Esophagus squamous epithelium (tissue), 5 donors: ENCODE measurements around the gene VPS18. TPM values are rescaled to one million over a fixed set of nuclear protein-coding genes. Genes with fewer than 3 reads are reported as not detected.
A peak's percentile ranks its signal among the peaks of the same experiment; 100 is the strongest.

ENCODE experiments used
- DNase-seq: peaks from one replicate; lab custom pipeline; 2025; lab: John Stamatoyannopoulos, UW
- H3K27ac ChIP-seq, 4 donors: fragments of 200-600 bp; sonication (generic); one replicate each; pipeline ENCODE4 v1.5.1; 2016 to 2019; ENCODE audit warnings: mild to moderate bottlenecking in 1 of 4
- H3K27me3 ChIP-seq, 4 donors: fragments of 200-600 bp; sonication (generic); 1 replicate in 3 of 4; 2 replicates in 1 of 4; pipeline versions ENCODE4 v1.5.1 to v1.6.0; 2017 to 2021; ENCODE audit warnings: antibody characterized with exemption in 1 of 4
- H3K36me3 ChIP-seq, 3 donors: fragments of 200-600 bp; sonication (generic); one replicate each; pipeline ENCODE4 v1.5.1; 2016 to 2019
- H3K4me1 ChIP-seq, 3 donors: fragments of 200-600 bp; sonication (generic); one replicate each; pipeline ENCODE4 v1.5.1; 2017 to 2019
- H3K4me3 ChIP-seq, 4 donors: fragments of 200-600 bp; sonication (generic); 1 replicate in 3 of 4; 2 replicates in 1 of 4; pipeline ENCODE4 v1.5.1; 2016 to 2019; ENCODE audit warnings: mild to moderate bottlenecking in 2 of 4, moderate library complexity in 1 of 4
- H3K9me3 ChIP-seq, 3 donors: fragments of 200-600 bp; sonication (generic); one replicate each; pipeline ENCODE4 v1.5.1; 2016 to 2019
- CTCF ChIP-seq, 6 experiments: fragments of 450-650 bp in 4 of 6; fragments of 200-600 bp in 2 of 6; sonication (generic) in 2 of 6; IDR thresholded peaks; one replicate each; pipeline ENCODE4 v1.5.1; 2016 to 2019; ENCODE audit warnings: antibody characterized with exemption in 6 of 6, mild to moderate bottlenecking in 4 of 6, moderate library complexity in 4 of 6
- POLR2A ChIP-seq, 4 donors: fragments of 450-650 bp; IDR thresholded peaks; one replicate each; pipeline ENCODE4 v1.6.1; 2017; ENCODE audit warnings: antibody characterized with exemption in 4 of 4, mild to moderate bottlenecking in 4 of 4, moderate library complexity in 3 of 4
- WGBS, 2 donors: methylation state at CpG; one replicate each; pipeline ENCODE4 v1.1.5; 2018; 5-methylcytosine and 5-hydroxymethylcytosine counted together
- intact Hi-C: fragments of 100-400 bp; cut with DNase I; formaldehyde crosslinking; loops from one replicate; pipeline ENCODE4 v1.15.0; 2022
- total RNA-seq, 4 donors: library from RNA; depleted of rRNA; stranded (reverse); fragments of >200 nt; gene quantifications; one replicate each; pipeline ENCODE4 v1.1.0, GENCODE V29; 2016
- donor health status: DM: yes; HTN: yes; CAD: no.

The VPS18 gene
- total RNA-seq, 4 donors from 2014 or later, result 17.4 to 25.9 (median 20.7) TPM

- DNase-seq, result no peak
- WGBS, 2 donors, result 29% methylated on average over 1 of the region's 1 CpG
- H3K4me3 ChIP-seq, result no peak overlapping the region
- H3K27me3 ChIP-seq, result peaks cover 0 to 3% (median 0%) of the 10 kb centered on the region in 4 donors
- intact Hi-C loops, result no loop called here
- TF ChIP-seq POLR2A (IDR thresholded peaks at IDR 0.05) (no peak), CTCF (IDR thresholded peaks at IDR 0.05) (no peak)
- H3K9me3 ChIP-seq, result no peaks in the 10 kb centered on the region
- peaks cover 5 to 58% (median 7%) of the 10 kb centered on the region in 3 donors for H3K4me1 ChIP-seq
- peak overlapping the region; percentile 55 to 85 (median 73) for H3K27ac ChIP-seq
- H3K36me3 ChIP-seq, result no peaks in the 10 kb centered on the region
Measured at GRCh38 chr15:40878785-40879184, 15.5 kb upstream of the VPS18 start.

GRCh38 chr15:40879609-40880008 is 14.6 kb upstream of the VPS18 start:
- Histone ChIP-seq H3K27ac (peak overlapping the region in 3 of 4 donors; percentile 64 to 85 (median 82)), H3K4me1 (peaks cover 1 to 50% (median 3%) of the 10 kb centered on the region in 3 donors), H3K36me3 (no peaks in the 10 kb centered on the region), H3K4me3 (no peak overlapping the region), H3K9me3 (no peaks in the 10 kb centered on the region), H3K27me3 (no peaks in the 10 kb centered on the region)
- TF ChIP-seq POLR2A (IDR thresholded peaks at IDR 0.05) (no peak), CTCF (IDR thresholded peaks at IDR 0.05) (no peak)
- no peak for DNase-seq
- WGBS, 2 donors, result 49 to 60% methylated on average over 6 of the region's 6 CpGs
- intact Hi-C loops, result no loop called here

GRCh38 chr15:40881351-40881750 is 12.9 kb upstream of the VPS18 start:
- Histone ChIP-seq H3K27me3 (no peaks in the 10 kb centered on the region), H3K36me3 (no peaks in the 10 kb centered on the region), H3K4me1 (peaks cover 0 to 33% (median 0%) of the 10 kb centered on the region in 3 donors), H3K27ac (no peak overlapping the region), H3K4me3 (no peak overlapping the region), H3K9me3 (no peaks in the 10 kb centered on the region)
- DNase-seq, result no peak
- 92 to 95% methylated on average over 6 of the region's 6 CpGs for WGBS, 2 donors
- TF ChIP-seq CTCF (IDR thresholded peaks at IDR 0.05), result no peak
- no peak for TF ChIP-seq POLR2A (IDR thresholded peaks at IDR 0.05)
- intact Hi-C loops, result no loop called here

- no peak for TF ChIP-seq POLR2A (IDR thresholded peaks at IDR 0.05)
- no peak for TF ChIP-seq CTCF (IDR thresholded peaks at IDR 0.05)
Measured at GRCh38 chr15:40886586-40886985, 7.7 kb upstream of the VPS18 start.

GRCh38 chr15:40889112-40889511 is 5.1 kb upstream of the VPS18 start:
- no peaks in the 10 kb centered on the region for H3K27me3 ChIP-seq
- H3K4me3 ChIP-seq, result no peak overlapping the region
- no peaks in the 10 kb centered on the region for H3K9me3 ChIP-seq
- no peaks in the 10 kb centered on the region for H3K36me3 ChIP-seq
- TF ChIP-seq CTCF (IDR thresholded peaks at IDR 0.05), result no peak
- TF ChIP-seq POLR2A (IDR thresholded peaks at IDR 0.05), result no peak
- H3K4me1 ChIP-seq, result peaks cover 9 to 31% (median 12%) of the 10 kb centered on the region in 3 donors
- no peak overlapping the region for H3K27ac ChIP-seq
- intact Hi-C loops, result no loop called here
- DNase-seq, result no peak

More at GRCh38 chr15:40886586-40886985, 7.7 kb upstream of the VPS18 start:
- H3K4me3 ChIP-seq, result no peak overlapping the region
- no peak overlapping the region for H3K27ac ChIP-seq
- no peaks in the 10 kb centered on the region for H3K36me3 ChIP-seq
- 60 to 82% methylated on average over 1 of the region's 1 CpG for WGBS, 2 donors
- H3K9me3 ChIP-seq, result no peaks in the 10 kb centered on the region
- H3K27me3 ChIP-seq, result no peaks in the 10 kb centered on the region
- peaks cover 0 to 6% (median 5%) of the 10 kb centered on the region in 3 donors for H3K4me1 ChIP-seq
- no peak for DNase-seq
- intact Hi-C loops, result no loop called here
